AG04449 (cell line): ENCODE data around the gene VASN.
A peak's percentile ranks its signal among the peaks of the same experiment; 100 is the strongest.

ENCODE experiments used
- CTCF ChIA-PET: fragments of 350-600 bp; formaldehyde crosslinking; extraction: SDS; loops from one replicate; lab custom pipeline; 2021; ENCODE audit warnings: antibody characterized with exemption; lab: Yijun Ruan, JAX
- POLR2A ChIA-PET: fragments of 400-600, 350-600 bp; formaldehyde crosslinking; extraction: SDS; loops from one replicate; lab custom pipeline; 2020; ENCODE audit warnings: antibody characterized with exemption, inconsistent platforms; lab: Yijun Ruan, JAX
- DNase-seq: peaks from one replicate; pipeline ENCODE4 v3.0.0-alpha.2; 2010; ENCODE audit warnings: low read depth, low spot score
- H3K4me3 ChIP-seq: 2 replicates; pipeline ENCODE4 v1.5.1; 2011; ENCODE audit warnings: low read depth, mild to moderate bottlenecking, control low read depth, low read length
- CTCF ChIP-seq: IDR thresholded peaks from one replicate; pipeline ENCODE4 v1.5.1; 2011; ENCODE audit warnings: mild to moderate bottlenecking, moderate library complexity, low read length, control low read depth, inconsistent platforms; ENCODE audit not compliant: insufficient read depth; ENCODE audit errors: missing control alignments

Gene VASN

DNA sequence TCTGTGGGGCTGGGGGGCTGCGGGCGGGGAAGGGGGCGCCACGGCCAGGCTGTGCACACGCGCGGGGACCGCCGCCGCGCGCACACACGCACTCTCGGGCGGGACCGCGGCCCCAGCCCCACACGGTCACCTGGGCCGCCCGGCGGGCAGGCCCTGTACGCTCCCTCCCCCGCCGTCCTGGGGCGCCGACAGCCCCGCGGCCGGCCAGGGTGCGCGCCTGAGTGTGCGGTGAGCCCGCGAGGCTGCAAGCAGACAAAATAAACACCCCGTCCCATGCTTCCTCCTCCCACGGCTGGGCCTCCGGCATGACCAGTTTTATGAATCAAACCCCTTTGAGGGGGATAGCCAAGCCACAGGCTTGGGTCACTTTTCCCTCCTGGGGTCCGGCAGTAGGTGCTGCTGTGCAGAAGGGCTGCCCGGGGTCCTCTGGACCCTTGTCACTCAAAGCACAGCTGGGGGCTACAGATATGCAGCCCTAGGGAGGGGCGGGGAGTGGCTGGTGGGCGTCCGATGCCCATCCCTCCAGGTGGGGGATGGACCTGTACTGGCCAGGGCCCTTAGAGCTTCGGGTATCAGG is 441 bp downstream of the VASN start:
- CTCF ChIA-PET: interaction anchor here (1.5 to 23.7 kb wide), 3 partner anchors 11 to 57 kb away, joined by 3 to 389 read pairs (median 32); no protein-coding TSS in a partner anchor
- DNase-seq: no peak
- POLR2A ChIA-PET: interaction anchor here (0.5 to 3.9 kb wide), 7 partner anchors 10 to 1454 kb away, joined by 4 to 28 read pairs (median 15); partner anchors contain the start of gene PAM16
- H3K4me3 ChIP-seq: peak overlapping the region; percentile 93
- TF ChIP-seq CTCF: no peak

- no peak for TF ChIP-seq CTCF
- H3K4me3 ChIP-seq: peak overlapping the region; percentile 93
- ChIA-PET POLR2A (interaction anchor here (0.5 to 3.9 kb wide), 9 partner anchors 10 to 1455 kb away, joined by 4 to 28 read pairs (median 13); partner anchors contain the start of genes PAM16 and TFAP4), CTCF (interaction anchor here (1.3 to 23.7 kb wide), 5 partner anchors 12 to 84 kb away, joined by 3 to 389 read pairs (median 17); no protein-coding TSS in a partner anchor)
- peak; percentile 34 for DNase-seq
Observed at GRCh38 chr16:4372578-4373355, 1.1 kb downstream of the VASN start.

GRCh38 chr16:4373356-4373908 is 1.8 kb downstream of the VASN start:
- ChIA-PET CTCF (interaction anchor here (1.3 to 23.7 kb wide), 6 partner anchors 12 to 85 kb away, joined by 3 to 389 read pairs (median 11); no protein-coding TSS in a partner anchor), POLR2A (interaction anchor here (1.0 to 3.9 kb wide), 9 partner anchors 9 to 101 kb away, joined by 4 to 28 read pairs (median 13); partner anchors contain the start of genes PAM16 and TFAP4)
- H3K4me3 ChIP-seq: peak overlapping the region; percentile 93
- no peak for DNase-seq
- no peak for TF ChIP-seq CTCF

- peak; percentile 95 for DNase-seq
- CTCF ChIA-PET: interaction anchor here (1.2 to 23.7 kb wide), 7 partner anchors 9 to 120 kb away, joined by 3 to 389 read pairs (median 7); no protein-coding TSS in a partner anchor
- TF ChIP-seq CTCF: no peak
- POLR2A ChIA-PET: interaction anchor here (1.0 to 3.9 kb wide), 12 partner anchors 8 to 101 kb away, joined by 3 to 28 read pairs (median 9); partner anchors contain the start of genes CORO7, PAM16 and TFAP4
- peak overlapping the region; percentile 93 for H3K4me3 ChIP-seq
Observed at GRCh38 chr16:4373909-4374742, 2.5 kb downstream of the VASN start.

GRCh38 chr16:4375717-4376116 is 4.1 kb downstream of the VASN start:
- TF ChIP-seq CTCF: no peak
- peak overlapping the region; percentile 39 for H3K4me3 ChIP-seq
- no peak for DNase-seq
- ChIA-PET POLR2A (interaction anchor here (1.2 to 1.6 kb wide), 4 partner anchors 10 to 102 kb away, joined by 3 to 8 read pairs (median 6); partner anchors contain the start of gene CORO7), CTCF (interaction anchor here (0.7 to 23.7 kb wide), 10 partner anchors 10 to 175 kb away, joined by 3 to 389 read pairs (median 3); no protein-coding TSS in a partner anchor)
